ENCODE results near the gene VTCN1.
"Not testable (repeated sequence)": the region's sequence is repeated elsewhere in the genome, so short reads cannot be mapped to it uniquely, and the experiment has no call there.

The VTCN1 gene

DNA sequence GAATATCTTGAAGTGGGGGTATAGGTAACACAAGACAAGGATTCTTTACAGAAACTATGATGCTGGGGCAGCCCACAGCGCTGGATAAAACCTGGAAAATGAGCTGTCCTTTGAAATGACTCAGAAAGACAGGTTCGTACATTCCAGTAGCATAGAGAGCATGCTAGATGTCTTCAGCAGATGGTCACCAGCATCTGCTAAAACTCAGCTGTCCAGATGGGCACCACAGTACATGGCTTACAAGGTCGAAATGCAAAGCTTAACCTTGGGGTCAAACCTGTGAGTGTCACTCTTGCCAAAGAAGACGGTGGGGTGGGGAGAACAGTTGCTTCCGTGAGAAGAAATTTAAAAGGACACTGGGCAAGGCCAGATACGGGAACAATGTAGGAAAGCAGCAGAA is 47.9 kb downstream of the VTCN1 start:
- DNase-seq, result no peak

DNA sequence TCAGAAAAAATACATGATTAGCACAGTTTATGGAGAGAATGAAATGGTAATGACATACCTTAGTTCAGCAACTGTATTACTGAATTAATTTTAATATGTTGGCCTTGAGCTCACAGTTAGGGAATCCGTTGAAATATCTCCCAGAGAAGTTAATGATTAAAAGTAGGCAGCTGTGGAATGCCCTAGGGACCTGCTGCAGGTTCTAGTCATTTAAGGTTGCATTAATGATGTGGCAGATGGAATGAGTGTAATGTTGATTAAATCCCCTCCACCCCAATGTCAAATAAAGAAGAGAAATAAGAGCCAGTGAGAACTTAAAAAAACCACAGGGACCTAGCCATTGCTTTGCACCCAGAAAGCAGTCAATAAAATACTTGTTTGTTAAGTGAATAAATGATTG is 48.8 kb downstream of the VTCN1 start:
- no peak for DNase-seq

DNA sequence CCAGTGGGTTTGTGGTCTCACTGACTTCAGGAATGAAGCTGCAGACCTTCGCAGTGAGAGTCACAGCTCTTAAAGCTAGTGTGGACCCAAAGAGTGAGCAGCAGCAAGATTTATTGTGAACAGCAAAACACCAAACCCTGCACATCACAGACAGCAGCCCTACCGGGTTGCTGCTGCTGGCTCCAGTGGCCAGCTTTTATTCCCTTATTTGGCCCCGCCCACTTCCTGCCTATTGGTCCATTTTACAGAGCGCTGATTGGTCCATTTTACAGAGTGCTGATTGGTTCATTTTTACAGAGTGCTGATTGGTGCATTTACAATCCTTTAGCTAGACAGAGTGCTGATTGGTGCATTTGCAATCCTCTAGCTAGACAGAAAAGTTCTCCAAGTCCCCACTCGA is 59.4 kb downstream of the VTCN1 start:
- not testable (repeated sequence) for DNase-seq

GRCh38 chr1:117150316-117150715 is 60.4 kb downstream of the VTCN1 start:
- DNase-seq, result no peak

DNA sequence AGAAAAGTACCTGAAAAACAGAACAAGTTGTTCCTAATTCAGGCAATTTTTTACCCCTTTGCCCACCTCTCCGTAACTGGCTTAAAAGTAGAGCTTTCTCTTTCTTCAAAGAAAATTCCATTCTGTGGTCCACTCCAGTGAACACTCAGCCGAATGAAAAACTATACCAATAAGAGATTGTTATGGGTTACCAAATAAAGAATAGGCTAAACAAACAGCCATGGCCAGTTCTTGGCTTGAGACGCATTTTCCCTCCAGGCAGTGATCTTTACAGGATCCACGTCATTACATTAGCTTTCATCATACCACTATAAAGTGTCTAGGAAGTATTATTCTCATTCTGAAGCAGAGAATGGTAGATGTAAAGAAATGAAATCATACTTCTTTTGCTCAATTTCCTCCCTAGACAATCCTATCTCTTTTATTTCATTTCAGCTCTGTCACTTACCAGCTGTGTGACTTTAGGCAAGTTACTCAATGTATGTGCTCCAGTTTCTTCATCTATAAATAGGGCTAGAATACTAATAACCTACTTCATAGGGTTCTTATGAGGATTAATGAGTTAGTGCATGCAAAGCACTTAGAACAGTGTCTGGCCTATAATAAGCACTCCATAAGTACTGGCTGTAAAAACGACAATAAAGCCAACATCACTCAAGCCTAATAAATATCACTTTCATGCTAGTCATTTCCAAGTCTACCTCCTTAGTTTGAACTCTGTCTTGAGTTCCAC is 62.7 kb downstream of the VTCN1 start:
- peak; percentile 45 for DNase-seq

GRCh38 chr1:117147341-117147831 is 63.3 kb downstream of the VTCN1 start:
- no peak for DNase-seq

DNA sequence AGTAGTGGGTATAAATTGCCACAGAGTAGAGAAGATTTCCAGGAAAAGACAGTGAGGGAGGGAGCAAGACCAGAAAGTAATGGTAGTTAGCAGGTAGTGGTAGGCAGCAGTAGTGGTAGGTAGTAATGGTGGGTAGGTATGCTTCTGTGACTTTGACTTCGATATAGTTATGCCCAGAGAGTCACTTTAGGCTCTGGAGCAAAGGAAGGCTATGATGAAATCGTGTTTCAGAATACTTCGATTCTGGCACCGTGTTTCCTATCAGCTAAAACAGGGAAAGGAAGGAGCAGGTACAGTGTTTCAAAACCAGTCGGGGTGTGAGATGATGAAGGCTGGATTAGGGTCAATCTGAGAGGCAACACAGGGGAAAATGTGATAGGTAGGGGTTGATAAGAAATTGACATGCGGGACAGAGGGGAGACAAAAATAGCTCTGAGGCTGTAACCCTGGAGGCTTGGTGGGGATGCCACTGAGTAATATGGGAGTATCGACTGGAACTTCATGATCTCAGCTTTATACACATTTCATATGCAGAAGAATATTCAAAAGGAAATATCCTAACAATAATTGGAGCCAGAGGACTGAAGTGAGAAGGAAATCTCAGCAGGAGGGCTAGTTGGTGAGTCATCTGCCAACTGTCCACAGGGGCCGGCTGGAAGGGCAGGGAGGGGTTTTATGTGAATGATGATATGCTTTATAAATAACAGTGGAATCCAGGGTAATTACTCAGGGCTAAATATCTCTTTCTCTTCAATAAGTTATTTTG is 64.0 kb downstream of the VTCN1 start:
- DNase-seq, result no peak

GRCh38 chr1:117146072-117146471 is 64.7 kb downstream of the VTCN1 start:
- no peak for DNase-seq

DNA sequence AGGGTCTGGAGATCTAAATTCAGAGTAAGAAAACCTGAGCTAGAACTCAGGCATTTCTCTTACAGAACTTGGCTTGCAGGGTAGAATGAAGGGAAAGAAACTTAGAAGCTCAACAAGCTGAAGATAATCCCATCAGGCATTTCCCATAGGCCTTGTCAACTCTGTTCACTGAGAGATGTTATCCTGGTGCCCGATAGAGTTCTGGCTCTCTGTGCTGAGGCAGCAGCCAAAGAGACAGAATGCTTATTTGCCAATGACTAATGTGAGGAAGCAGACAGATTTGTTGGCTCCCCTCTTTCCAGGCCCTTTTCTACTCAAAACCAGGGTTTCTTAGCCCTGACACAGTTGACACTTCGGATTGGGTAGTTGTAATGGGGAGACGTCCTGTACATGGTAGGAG is 66.9 kb downstream of the VTCN1 start:
- DNase-seq, result no peak

- DNase-seq, result no peak
Observed at GRCh38 chr1:117143172-117143571, 67.6 kb downstream of the VTCN1 start.

DNA sequence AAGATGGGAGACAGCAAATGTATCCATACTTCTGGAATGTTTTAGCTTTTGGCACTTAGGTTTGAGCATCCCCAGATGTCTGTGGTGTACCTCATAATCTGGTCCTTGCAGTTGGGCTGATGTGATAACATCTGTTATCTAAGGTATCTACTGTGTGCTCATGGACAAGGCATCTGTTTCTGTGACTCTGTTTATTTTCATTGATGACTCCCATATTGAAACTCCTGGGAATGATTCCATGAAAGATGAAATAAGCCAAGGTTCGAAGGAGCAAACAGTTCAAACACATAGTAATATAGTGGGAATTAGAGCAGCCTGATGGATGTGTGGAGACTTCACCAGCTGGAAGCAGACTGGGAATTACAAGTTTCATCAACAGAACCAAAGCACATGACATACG is 68.5 kb downstream of the VTCN1 start:
- no peak for DNase-seq

DNA sequence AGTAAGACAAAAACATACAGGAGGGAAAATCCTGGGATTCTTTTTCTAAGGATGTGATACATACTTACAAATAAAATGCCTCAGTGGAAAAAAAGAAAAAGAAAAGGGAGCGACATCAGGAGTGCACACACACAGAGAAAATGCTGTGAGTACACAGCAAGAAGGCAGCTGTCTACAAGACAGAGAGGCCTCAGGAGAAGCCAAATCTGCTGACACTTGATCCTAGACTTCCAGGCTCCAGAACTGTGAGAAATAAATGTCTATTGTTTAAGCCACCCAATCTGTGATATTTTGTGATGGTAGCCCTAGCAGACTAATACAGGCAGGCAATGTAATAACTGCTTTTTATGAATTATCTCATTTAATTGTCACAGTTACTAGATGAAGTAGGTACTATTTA is 72.2 kb downstream of the VTCN1 start:
- no peak for DNase-seq

GRCh38 chr1:117138106-117138505 is 72.6 kb downstream of the VTCN1 start:
- no peak for DNase-seq

DNA sequence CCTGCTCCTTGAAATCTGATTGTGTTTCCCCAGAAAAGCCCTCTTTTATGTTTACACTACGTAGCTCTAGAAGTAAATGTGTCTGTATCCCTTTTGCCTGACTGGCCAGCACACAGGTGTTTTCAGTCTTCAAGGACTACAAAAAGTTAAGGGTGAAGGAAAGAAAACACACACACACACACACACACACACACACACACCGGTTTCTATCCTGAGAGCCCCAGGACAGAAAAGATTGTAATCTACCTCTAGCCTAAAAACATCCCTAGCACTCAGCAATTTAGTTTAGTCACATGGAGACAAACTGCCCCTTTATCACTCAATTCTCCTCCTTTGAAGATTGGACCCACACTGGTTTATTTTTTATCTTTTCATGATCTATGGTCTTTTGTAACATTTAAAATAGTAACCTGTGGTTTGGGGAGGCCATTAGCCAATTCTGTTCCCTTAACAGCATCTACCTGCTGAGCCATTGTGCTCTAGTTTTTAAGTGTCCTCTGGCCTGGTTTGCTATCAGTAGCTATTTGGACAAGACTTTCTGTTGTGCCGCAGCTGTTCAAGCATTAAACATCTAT is 73.4 kb downstream of the VTCN1 start:
- no peak for DNase-seq

GRCh38 chr1:117136749-117137148 is 74.0 kb downstream of the VTCN1 start:
- DNase-seq, result no peak

GRCh38 chr1:117135329-117135728 is 75.4 kb downstream of the VTCN1 start:
- DNase-seq, result no peak

GRCh38 chr1:117130526-117130925 is 80.2 kb downstream of the VTCN1 start:
- no peak for DNase-seq

DNA sequence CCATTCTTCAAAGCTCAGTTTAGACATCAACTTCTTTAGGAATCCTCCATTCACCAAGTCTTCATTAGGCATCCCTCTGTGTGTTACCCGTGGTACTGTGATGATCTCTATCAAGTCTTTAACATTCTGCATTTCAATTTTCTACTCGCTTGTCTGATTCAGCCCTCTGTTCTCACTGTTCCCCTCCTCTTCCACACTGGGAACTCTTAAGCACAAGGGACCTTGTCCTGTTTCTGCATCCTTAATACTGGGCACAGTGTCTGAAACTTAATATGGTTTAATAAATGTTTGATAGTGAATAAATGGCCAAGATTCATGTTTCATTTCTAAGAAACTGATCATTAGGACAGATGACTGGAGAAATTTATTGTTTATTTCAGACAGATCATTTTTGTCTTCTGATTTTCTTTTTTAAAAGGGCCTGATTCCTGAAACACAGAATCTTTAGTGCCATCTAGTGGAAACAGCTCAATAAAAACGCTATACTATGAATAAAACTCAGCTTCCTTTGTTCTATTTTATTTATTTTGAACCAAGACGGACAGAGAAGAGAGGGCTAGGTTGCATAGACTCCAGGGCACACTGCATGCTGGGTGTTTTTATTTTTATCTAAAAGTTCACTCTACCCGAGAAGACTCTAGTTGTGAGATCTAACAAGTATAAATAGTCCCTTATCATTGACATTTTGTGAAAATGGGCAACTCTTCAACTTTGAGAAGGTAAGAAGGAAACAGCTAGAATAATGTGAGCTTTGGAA is 82.2 kb downstream of the VTCN1 start:
- peak; percentile 69 for DNase-seq

- DNase-seq, result peak; percentile 70
Observed at GRCh38 chr1:117127795-117128194, 82.9 kb downstream of the VTCN1 start.

DNA sequence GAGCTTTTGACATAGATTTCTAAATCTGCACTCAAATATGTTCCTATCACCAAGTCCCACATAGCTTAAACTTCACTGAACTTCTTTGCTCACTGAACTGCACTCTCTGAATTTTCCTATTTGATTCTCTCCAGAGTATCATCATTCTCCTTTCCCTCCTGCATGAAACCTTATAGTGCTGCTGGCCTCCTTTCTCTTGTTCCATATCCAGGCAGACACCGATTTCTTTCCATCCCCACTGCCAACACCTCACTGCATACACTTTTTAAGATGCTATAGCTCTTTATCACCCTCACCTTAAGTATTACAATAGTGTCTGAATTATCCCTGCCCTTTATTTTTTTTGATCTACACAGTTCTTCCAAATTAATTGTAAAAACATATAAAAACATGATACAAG is 86.1 kb downstream of the VTCN1 start:
- no peak for DNase-seq

DNA sequence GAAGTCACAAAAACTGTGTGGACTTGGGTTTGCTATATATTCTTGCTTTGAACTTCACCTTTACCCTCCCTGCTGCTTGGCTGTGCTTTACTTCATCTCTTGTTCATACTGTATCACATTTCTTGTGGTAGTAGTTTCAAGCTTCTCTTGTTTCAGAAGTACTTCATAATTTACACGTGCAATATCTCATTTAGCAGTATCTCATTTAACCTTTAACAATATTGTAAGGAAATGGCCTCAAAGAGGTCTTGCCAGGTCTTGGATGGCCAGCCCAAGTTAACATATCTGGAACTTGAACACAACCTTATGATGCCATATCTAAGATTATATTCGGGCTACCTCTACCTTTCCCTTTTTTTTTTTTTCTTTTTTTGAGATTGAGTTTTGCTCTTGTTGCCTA is 87.5 kb downstream of the VTCN1 start:
- no peak for DNase-seq

DNA sequence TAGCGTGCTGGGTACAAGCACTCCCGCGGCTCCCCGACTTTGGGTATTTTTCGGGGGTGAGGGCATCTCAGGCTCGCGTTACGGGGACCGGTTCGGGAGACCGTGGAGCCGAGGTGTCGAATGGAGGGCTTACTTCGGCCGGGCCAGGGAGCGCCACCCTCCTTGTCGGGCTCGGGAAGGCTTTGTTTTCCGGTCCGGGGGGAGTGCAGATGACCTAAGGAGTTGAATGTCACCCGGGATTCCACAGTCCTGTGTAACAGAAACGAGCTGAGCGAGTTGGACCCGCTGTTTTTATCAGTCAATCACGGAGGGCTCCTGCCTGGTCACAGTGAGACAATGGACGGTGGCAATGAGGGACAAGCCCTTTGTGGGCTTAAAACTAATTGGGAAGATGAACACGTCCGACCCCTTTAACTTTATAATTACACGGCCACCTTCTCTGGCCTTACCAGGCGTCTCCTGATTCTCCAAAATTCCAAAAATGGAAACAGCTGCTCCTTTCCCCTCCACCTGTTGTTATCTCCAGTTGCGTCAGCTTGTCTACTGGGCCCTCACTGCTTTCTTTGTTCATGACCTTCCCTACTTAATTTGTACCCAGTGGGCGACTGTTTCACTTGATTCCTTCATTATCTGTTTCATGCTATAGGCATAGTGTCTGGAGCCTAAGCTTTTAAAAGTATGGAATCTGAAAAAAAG is 88.2 kb downstream of the VTCN1 start:
- DNase-seq, result no peak

Data from NCI-H510A treated with DMSO at 0.1 percent for 48 hours (cell line).